HS-27A (cell line): Measurements from ENCODE around the gene CD300LG.
"Not testable (repeated sequence)": the region's sequence is repeated elsewhere in the genome, so short reads cannot be mapped to it uniquely, and the experiment has no call there.

ENCODE experiments used
- DNase-seq: peaks from one replicate; pipeline ENCODE4 v3.0.0-alpha.2; 2012; ENCODE audit warnings: low read depth, missing footprints

The CD300LG gene

DNA sequence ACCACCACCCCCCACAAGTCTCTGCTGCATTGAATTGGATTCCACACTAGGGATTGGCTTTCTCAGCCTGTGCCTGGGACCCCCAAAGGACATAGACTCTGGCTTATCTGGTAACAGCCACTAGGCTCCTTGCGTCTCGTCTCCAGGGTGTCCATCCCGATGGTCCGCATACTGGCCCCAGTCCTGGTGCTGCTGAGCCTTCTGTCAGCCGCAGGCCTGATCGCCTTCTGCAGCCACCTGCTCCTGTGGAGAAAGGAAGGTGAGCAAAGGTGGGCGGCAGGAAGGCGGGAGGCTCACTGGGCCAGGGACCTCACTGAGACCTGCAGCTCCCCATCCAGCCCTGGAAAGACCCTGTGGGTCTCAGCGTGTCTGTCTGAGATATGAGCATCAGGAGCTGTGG, 8.1 kb downstream of the CD300LG start:
- DNase-seq, result no peak

GRCh38 chr17:43856141-43856540, 9.2 kb downstream of the CD300LG start:
- no peak for DNase-seq

DNA sequence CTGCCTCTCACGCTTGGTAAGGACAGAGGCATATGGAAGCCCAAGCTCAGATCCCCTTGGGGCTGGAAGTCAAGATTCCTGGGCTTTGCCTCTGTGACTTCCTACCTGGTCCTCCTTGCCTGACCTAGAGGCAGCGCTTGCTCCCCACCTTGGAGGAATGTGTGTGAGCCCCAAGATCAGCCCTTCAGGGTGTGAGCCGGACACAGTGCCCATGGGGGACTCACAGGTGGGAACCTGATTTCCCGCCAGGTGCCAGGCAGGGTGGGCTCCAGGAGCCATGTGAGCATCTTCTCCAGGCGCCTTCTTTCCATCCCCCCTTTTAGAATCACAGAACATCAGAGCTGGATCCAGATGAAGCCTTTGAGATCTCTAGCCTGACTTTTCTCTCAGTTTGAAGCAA, 10.2 kb downstream of the CD300LG start:
- DNase-seq, result no peak

DNA sequence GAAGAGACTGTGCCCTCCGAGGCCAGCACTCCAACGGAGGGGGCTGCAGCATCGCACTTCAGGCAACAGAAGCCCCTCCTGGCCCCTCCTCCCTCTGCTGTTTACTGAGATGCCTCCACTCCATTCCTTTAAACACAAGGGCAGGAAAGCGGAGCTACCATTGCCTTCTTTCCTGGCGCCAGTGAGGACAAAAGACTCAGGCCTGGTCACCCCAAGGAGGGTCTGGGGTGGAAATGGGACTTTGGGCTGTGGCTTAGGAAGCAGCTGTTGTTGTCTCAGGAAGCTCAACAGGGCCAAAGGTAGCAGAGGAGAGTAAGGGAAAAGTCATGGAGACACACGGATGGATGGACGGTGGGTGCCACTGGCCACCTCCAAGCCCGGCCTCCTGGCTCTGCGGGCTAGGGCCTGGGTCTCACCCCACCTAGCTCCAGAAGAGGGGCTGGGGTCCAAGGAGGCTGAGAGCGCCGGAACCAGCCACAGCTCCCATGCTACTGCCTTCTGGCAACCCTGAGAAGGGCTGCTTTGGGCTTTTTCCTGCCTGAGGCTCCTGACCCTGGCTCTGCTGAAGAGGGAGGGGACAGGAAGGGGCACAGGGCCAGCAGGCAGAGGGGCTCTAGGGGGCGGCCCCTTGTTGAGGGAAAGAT, 11.1 kb downstream of the CD300LG start:
- DNase-seq, result no peak

DNA sequence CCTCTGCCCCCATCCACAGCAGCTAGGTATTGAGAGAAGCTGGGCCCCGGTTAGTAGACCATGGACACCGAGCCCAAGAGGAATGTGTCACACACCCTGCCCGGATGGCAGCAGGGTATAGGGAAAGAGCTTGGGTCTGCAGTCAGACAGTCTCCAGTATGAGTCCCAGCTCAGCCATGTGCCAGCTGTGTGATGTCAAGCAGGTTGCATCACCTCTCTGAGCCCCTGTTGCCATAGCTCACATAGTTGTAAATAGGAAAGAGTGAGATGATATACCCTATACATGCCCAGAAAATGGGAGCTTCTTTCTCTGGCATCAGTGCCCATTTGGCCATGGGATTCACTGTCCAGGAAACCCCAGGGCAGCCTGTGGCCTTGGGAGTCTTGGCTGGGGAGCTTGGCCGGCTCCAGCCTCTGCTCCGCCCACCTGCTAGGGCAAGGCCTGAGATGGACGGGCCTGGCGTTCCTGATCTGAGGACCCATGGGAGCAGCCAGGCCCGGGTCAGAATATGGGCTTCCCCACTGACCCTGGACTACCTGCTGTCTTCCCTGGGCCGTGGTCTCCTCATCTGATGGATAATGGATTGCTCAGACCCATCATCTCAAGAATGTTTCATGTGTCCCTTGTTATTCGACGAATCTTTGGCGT, 13.2 kb downstream of the CD300LG start:
- DNase-seq, result no peak

DNA sequence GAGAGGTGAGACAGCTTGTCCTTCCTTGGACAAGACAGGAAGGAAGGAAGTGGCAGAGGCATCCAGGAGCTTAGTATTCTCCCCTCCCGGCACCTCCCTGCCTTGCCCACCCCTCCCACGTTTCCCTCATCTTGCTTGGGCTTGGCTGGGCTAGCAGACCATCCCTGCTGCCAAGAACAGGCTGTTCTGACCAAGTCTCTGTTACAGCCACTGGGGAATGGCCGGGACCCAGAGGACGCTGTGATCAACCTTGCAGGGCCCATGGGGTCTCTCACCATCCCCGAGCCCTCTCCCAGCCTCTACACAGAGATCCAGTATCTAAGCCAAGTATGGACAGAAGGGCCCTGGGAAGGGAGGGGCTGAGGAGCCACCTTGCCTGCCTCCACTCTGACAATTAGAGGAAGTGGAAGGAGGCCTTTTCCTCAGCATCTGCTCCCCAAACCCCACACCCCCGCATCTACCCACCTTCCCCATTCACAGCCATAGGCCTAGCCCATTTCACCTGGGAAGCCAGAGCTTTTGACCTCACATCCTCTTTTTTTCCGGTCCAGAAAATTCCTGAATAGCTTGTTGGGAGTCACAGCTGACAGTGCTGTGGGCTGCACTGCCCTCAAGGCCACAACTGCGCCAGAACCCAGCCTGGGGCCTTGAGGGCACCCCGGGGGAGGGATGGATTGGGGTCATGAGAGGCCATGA, 14.1 kb downstream of the CD300LG start:
- DNase-seq, result no peak

- no peak for DNase-seq
These were observed 15.0 kb downstream of the CD300LG start for GRCh38 chr17:43861960-43862359.

DNA sequence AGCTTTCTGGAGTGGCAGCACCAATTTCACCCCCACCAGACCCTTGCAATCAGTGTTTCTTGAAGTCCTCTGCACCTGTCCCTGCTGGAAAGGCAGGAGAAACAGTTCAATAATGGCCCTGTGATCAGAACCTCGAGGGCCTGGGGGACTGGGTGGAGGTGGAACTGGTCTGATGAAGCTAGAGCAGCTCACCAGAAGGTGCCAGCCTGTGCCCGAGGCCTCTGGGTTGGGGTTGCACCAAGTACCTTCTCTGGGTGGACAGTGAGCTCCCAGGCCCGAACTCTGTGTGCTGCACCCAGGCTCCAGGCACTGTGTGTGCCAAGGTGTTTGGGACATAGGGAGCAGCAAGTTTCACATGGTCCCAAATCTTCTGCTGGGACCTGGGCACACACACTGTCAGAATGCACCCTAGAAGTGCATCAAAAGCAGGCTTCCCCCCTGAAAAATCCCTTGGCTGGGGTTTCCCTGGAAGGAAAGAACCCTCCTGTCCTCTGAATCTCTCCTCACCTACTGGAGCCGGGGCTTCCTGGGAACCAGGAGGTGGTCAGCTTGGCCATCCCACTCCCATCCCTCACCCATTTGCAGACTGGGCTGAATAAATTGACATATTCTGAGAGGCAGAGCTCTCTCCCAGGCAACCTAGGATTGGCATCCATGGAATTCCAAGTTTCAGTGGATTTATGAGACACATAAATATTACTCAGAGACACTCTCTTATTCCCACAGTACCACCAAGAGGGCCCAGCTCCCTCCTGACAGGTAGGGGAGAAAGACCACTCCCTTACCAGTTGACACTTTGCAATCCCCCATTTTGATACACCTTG, 17.4 kb downstream of the CD300LG start:
- DNase-seq, result no peak

GRCh38 chr17:43868226-43868994, 21.4 kb downstream of the CD300LG start:
- DNase-seq, result no peak

GRCh38 chr17:43869031-43869430, 22.1 kb downstream of the CD300LG start:
- DNase-seq, result not testable (repeated sequence)

DNA sequence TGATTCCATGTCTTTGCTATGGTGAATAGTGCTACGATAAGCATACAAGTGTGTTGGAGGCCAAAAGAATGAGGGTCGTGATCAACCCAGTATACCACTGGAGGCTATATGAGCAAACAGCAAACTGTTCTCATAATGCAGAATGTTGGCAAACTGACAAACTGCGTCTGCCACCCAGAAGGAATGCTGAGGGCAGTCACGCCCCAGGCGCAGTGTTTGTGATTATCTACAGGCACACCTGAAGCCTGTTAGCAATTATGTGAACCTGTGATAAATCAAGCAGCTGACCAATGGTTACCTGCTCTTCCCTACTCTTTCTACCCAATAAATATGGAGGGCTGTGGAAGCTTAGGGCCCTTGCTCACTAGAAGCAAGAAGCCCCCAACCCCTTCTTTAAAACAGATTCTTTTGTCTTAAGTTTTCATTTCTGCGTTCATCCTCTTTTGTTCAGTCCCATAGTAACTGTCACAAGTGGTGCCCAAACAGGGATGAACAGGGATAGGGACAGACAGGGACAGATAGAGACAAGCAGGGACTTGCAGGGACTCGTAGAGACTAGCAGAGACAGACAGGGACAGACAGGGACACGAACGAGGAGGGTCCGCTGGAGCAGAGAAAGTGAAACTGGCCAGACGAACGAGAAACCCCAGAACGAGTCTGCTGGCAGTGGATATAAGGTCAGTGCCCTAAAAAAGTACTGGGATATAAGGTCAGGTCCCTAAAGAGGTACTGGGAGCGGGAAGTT, 25.1 kb downstream of the CD300LG start:
- DNase-seq, result no peak

GRCh38 chr17:43873091-43873490, 26.1 kb downstream of the CD300LG start:
- DNase-seq, result no peak

DNA sequence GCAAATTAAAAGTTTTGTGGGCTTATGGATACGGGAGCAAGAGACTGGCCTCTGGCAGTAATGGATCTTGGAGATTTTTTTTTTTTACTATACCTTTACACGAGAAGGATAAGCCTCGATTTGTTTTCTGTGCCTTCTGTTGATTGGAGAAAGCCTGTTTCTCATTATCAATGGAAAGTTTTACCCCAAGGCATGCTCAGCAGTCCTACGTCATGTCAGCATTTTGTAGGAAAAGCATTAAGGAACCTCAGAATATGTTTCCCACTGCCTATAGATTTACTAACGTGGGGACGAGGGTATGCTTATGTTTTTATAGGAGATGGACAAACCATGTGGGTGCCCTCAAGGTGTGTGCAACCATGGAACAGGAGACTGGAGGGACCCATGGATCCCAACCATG, 26.8 kb downstream of the CD300LG start:
- no peak for DNase-seq

GRCh38 chr17:43874293-43874692, 27.3 kb downstream of the CD300LG start:
- DNase-seq, result no peak

DNA sequence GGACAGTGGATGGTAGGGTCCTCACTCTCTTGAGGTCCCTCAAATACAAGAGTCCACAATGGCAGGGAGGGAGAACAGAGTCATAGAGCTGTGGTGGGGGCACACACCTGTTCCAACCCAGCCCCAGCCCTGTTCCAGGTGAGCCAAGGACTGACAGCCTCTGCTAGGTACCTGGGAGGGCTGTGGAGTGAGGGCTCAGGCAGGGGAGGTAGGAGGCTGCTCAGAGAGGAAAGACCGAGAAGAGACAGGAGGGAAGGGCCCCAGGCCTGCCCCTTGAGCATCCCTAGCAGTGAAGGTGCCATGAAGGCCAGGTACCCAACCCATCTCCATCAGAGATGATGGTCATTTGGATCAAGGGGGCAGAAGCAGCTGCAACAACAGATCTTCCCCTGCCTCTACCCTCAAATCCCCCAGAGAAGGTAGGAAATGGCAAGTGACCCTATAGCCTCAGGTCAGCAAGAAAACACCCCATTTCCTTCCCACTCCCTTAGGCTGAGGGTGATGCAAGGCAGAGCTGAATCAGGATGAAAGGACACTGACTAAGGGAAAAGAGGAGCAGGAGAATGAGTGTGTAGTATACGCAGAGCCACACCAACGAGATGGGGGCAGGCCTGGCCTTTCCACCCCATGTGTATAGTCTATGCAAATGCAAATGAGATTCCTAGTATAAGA, 28.6 kb downstream of the CD300LG start:
- no peak for DNase-seq

GRCh38 chr17:43877031-43877430, 30.1 kb downstream of the CD300LG start:
- DNase-seq, result no peak

GRCh38 chr17:43877451-43878155, 30.6 kb downstream of the CD300LG start:
- no peak for DNase-seq

GRCh38 chr17:43878260-43879175, 31.5 kb downstream of the CD300LG start:
- peak; percentile 23 for DNase-seq
